OCI-LY1 (cell line): Measurements from ENCODE around the gene DIP2B.

Source experiments
- H2AFZ ChIP-seq: fragments of 200-600 bp; sonication (generic), shearing (Covaris generic); 2 replicates; pipeline ENCODE4 v1.6.0; 2014; ENCODE audit warnings: antibody characterized with exemption, mild to moderate bottlenecking, low read length
- H3F3A ChIP-seq: fragments of 200-600 bp; sonication (generic), shearing (Covaris generic); 2 replicates; pipeline ENCODE4 v1.6.0; 2014; ENCODE audit warnings: mild to moderate bottlenecking, antibody characterized with exemption, low read length, moderate library complexity; ENCODE audit not compliant: insufficient read depth
- H3K27ac ChIP-seq: fragments of 200-600 bp; sonication (generic); 2 replicates; pipeline ENCODE4 v1.5.1; 2014; ENCODE audit warnings: low read length, mixed run types, mild to moderate bottlenecking, low read depth; ENCODE audit not compliant: poor library complexity, severe bottlenecking
- H3K27me3 ChIP-seq: fragments of 200-600 bp; sonication (generic); 2 replicates; pipeline ENCODE4 v1.6.0; 2014; ENCODE audit warnings: antibody characterized with exemption, mild to moderate bottlenecking, low read length, moderate library complexity; ENCODE audit not compliant: insufficient read depth
- H3K36me3 ChIP-seq: fragments of 200-600 bp; sonication (generic); 2 replicates; pipeline ENCODE4 v1.6.1; 2014; ENCODE audit warnings: mild to moderate bottlenecking, antibody characterized with exemption, low read length, moderate library complexity, mixed read lengths; ENCODE audit not compliant: insufficient read depth
- H3K4me1 ChIP-seq: fragments of 200-600 bp; sonication (generic); 2 replicates; pipeline ENCODE4 v1.5.1; 2014; ENCODE audit warnings: mild to moderate bottlenecking, low read length, moderate library complexity; ENCODE audit not compliant: insufficient read depth, severe bottlenecking
- H3K4me2 ChIP-seq: fragments of 200-600 bp; sonication (generic), shearing (Covaris generic); 2 replicates; pipeline ENCODE4 v1.6.1; 2014; ENCODE audit warnings: low read length
- H3K4me3 ChIP-seq: fragments of 200-600 bp; sonication (generic); 2 replicates; pipeline ENCODE4 v1.5.1; 2014; ENCODE audit warnings: low read length, low read depth, mild to moderate bottlenecking, mixed read lengths; ENCODE audit not compliant: poor library complexity, severe bottlenecking
- H3K79me2 ChIP-seq: fragments of 200-600 bp; shearing (Covaris generic); 2 replicates; pipeline ENCODE4 v1.6.1; 2016; ENCODE audit warnings: mixed run types, low read length, mixed read lengths; ENCODE audit not compliant: insufficient read depth
- H3K9ac ChIP-seq: fragments of 200-600 bp; sonication (generic), shearing (Covaris generic); 2 replicates; pipeline ENCODE4 v1.6.1; 2014; ENCODE audit warnings: mild to moderate bottlenecking, low read length, mixed read lengths
- H3K9me2 ChIP-seq: fragments of 200-600 bp; sonication (generic), shearing (Covaris generic); 2 replicates; pipeline ENCODE4 v1.6.1; 2014; ENCODE audit warnings: low read depth, mild to moderate bottlenecking, low read length, mixed read lengths
- H3K9me3 ChIP-seq: fragments of 200-600 bp; shearing (Covaris generic); 2 replicates; pipeline ENCODE4 v1.6.1; 2014; ENCODE audit warnings: low read length, mixed read lengths
- H4K20me1 ChIP-seq: fragments of 200-600 bp; sonication (generic), shearing (Covaris generic); 2 replicates; pipeline ENCODE4 v1.6.0; 2016; ENCODE audit warnings: mild to moderate bottlenecking, low read length; ENCODE audit not compliant: insufficient read depth
- CTCF ChIP-seq: fragments of 200-600 bp; sonication (generic), shearing (Covaris generic); IDR thresholded peaks from 2 replicates; pipeline ENCODE4 v1.5.1; 2017; ENCODE audit warnings: mild to moderate bottlenecking, antibody characterized with exemption, low read length, moderate library complexity, mixed read lengths
- EZH2 ChIP-seq: fragments of 200-600 bp; sonication (generic), shearing (Covaris generic); IDR thresholded peaks from 2 replicates; pipeline ENCODE4 v1.8.0; 2017; ENCODE audit warnings: borderline replicate concordance, mixed run types, mild to moderate bottlenecking, antibody characterized with exemption, low read length, moderate library complexity, mixed read lengths

The DIP2B gene

GRCh38 chr12:50659690-50660424 is 155.1 kb downstream of the DIP2B start:
- Histone ChIP-seq H3K79me2 (no peaks in the 10 kb centered on the region), H3F3A (no peaks in the 10 kb centered on the region), H3K27me3 (no peaks in the 10 kb centered on the region), H3K4me1 (no peaks in the 10 kb centered on the region), H3K4me2 (no peak overlapping the region), H3K27ac (no peak overlapping the region), H2AFZ (no peak overlapping the region), H3K9ac (no peak overlapping the region), H3K36me3 (no peaks in the 10 kb centered on the region), H3K4me3 (no peak overlapping the region), H4K20me1 (no peaks in the 10 kb centered on the region), H3K9me3 (no peaks in the 10 kb centered on the region), H3K9me2 (no peaks in the 10 kb centered on the region)
- TF ChIP-seq CTCF (no peak), EZH2 (no peak)

- no peaks in the 10 kb centered on the region for H3K9me2 ChIP-seq
- H3K27me3 ChIP-seq = no peaks in the 10 kb centered on the region
- no peak overlapping the region for H3K9ac ChIP-seq
- no peak overlapping the region for H3K4me3 ChIP-seq
- no peak overlapping the region for H3K27ac ChIP-seq
- H4K20me1 ChIP-seq = no peaks in the 10 kb centered on the region
- no peak for TF ChIP-seq CTCF
- TF ChIP-seq EZH2 = no peak
- no peaks in the 10 kb centered on the region for H3K9me3 ChIP-seq
- H2AFZ ChIP-seq = no peak overlapping the region
- H3K36me3 ChIP-seq = no peaks in the 10 kb centered on the region
- H3K79me2 ChIP-seq = no peaks in the 10 kb centered on the region
- H3K4me1 ChIP-seq = no peaks in the 10 kb centered on the region
- H3F3A ChIP-seq = no peaks in the 10 kb centered on the region
- H3K4me2 ChIP-seq = no peak overlapping the region
Observed at GRCh38 chr12:50660425-50660822, 155.6 kb downstream of the DIP2B start.

- no peaks in the 10 kb centered on the region for H3K9me3 ChIP-seq
- TF ChIP-seq CTCF = no peak
- no peak for TF ChIP-seq EZH2
- no peaks in the 10 kb centered on the region for H3K4me1 ChIP-seq
- no peak overlapping the region for H3K4me2 ChIP-seq
- H3K36me3 ChIP-seq = no peaks in the 10 kb centered on the region
- H3K79me2 ChIP-seq = no peaks in the 10 kb centered on the region
- no peak overlapping the region for H3K9ac ChIP-seq
- H3F3A ChIP-seq = no peaks in the 10 kb centered on the region
- no peaks in the 10 kb centered on the region for H3K27me3 ChIP-seq
- no peak overlapping the region for H3K27ac ChIP-seq
- H3K4me3 ChIP-seq = no peak overlapping the region
- H4K20me1 ChIP-seq = no peaks in the 10 kb centered on the region
- no peaks in the 10 kb centered on the region for H3K9me2 ChIP-seq
- no peak overlapping the region for H2AFZ ChIP-seq
Observed at GRCh38 chr12:50661300-50662115, 156.7 kb downstream of the DIP2B start.
